DMS153 treated with DMSO at 0.1 percent for 48 hours (cell line): ENCODE results near the gene CCR2.
"Not testable (repeated sequence)": the region's sequence is repeated elsewhere in the genome, so short reads cannot be mapped to it uniquely, and the experiment has no call there.

Experiments
- DNase-seq: peaks from one replicate; lab custom pipeline; 2025; ENCODE audit not compliant: unreplicated experiment; lab: John Stamatoyannopoulos, UW

CCR2 gene

GRCh38 chr3:46375814-46376213, 21.9 kb downstream of the CCR2 start:
- DNase-seq: no peak

GRCh38 chr3:46378426-46378942, 24.6 kb downstream of the CCR2 start:
- no peak for DNase-seq

- DNase-seq: no peak
These were observed 26.7 kb downstream of the CCR2 start for GRCh38 chr3:46380471-46381221.

GRCh38 chr3:46381625-46382024, 27.7 kb downstream of the CCR2 start:
- no peak for DNase-seq

DNA sequence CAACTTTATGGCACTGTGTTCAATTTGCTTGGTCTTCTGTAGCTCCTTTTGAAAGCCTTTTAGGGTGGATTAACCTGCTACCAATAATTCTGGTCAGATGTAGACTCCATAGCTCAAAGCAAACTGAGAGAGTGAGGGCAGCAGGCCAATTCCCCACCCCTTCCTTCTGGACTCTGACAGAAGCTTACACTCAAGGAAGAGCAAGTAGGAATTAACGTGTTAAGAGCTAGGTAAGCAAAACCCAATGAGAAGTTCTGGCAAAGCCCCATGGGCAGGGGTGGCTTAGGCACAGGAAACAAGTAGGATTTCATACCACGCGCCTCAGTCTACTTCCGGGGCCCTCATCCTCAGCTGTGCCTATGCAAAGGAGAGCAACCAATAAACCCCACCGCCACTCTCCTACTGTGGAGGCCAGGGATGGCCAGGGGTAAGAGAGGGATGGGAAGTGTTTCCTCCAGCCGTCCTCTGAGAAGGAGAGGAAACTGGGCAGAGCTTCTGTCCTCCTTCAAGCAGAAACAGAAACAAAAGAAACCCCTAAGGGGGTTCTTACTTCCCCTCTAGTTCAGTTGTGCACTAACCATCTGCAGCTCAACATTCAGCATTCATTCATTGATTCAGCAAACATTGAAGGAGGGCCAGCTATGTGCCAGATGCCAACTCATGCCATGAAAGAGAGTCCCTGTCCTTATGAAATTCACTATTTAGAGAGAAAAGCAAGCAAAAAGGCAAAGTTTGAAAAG, 29.5 kb downstream of the CCR2 start:
- no peak for DNase-seq

GRCh38 chr3:46383951-46384330, 30.0 kb downstream of the CCR2 start:
- DNase-seq: no peak

GRCh38 chr3:46386205-46386604, 32.3 kb downstream of the CCR2 start:
- no peak for DNase-seq

GRCh38 chr3:46388847-46389246, 34.9 kb downstream of the CCR2 start:
- not testable (repeated sequence) for DNase-seq

DNA sequence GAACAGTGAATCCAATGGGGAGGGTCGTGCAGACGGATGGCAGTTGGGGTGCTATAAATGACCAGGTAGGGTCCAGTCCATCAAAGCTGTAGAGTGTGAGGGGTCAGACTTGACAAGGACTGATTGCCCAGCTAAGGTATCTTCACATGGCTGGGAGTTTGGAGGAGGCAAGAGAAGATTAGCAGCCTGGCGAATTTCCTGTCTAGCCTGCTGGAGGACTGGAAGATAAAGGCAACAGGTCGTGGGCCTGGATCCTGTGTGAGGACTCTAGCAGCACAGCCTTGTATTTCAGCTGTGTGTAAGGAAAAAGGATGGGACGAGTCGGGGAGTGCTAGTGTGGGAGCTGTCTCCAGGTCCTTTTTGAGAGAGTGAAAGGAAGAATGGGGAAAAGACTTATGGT, 35.4 kb downstream of the CCR2 start:
- DNase-seq: no peak

DNA sequence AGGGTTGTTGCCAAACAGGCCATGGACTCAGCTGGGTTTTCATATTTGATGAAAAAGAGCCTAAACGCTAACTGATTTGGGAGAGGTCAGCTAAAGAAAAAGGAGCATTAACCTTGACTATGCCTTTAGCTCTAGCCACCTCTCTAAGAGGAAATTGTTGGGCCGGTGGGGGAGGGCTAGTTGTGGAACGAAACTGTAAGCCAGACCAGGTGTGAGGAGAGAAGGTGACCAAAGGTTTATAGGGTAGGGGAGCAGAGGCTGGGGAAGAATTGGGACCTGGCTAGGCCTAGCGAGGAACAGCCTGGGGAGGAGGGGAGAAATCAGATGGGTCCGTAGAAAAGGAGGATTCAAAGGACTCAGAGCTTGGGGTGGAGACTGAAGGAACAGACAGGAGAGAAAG, 37.6 kb downstream of the CCR2 start:
- not testable (repeated sequence) for DNase-seq

DNA sequence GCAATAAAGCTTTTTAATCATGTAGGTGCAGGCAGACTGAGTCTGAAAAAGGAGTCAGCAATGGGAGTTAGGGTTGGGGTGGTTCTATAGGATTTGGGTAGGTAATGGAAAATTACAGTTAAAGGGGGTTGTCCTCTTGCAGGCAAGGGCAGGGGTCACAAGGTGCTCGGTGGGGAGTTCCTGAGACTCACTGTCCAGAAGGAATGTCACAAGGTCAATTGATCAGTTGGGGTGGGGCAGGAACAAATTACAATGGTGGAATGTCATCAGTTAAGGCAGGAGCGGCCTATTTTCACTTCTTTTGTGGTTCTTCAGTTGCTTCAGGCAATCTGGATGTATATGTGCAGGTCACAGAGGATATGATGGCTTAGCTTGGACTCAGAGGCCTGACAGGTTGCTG, 39.1 kb downstream of the CCR2 start:
- DNase-seq: no peak

DNA sequence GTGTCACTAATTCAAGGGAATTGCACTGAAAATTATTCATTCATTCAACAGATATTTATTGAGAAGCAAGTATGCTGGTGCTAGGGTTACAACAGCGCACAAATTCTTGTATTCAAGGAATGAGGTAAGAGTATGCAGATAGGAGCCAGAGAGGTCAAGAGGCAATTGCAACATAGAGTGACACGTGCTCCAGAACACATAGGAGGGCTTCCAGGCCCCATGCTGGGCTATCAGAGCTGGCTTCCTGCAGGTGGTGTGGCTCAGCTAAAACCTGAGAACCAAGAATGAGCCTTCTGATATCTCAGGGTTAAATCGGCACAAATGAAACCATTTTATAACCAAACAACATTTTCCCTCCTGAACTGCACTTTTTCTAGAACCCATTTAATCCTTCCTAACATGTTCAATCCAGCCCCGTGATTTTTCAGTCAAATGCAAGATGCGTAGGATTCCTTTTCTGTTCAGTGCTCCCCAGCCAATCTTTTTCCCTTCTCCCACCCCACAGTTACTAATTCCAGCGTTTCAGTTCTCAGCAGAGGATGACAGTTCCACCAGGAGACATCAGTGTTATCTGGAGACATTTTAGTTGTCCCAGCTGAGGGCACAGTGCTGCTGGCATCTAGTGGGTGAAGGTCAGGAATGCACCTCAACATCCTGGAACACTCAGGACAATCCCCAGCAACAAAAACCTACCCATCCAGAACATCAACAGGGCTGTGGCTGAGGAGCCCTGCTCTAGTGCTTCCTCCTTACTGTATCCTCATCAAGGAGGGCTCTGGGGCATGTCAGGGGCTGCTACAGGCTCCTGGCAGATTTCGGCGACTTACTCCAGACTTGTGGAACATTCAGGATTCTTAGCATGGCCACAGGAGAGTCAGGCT, 39.9 kb downstream of the CCR2 start:
- no peak for DNase-seq

DNA sequence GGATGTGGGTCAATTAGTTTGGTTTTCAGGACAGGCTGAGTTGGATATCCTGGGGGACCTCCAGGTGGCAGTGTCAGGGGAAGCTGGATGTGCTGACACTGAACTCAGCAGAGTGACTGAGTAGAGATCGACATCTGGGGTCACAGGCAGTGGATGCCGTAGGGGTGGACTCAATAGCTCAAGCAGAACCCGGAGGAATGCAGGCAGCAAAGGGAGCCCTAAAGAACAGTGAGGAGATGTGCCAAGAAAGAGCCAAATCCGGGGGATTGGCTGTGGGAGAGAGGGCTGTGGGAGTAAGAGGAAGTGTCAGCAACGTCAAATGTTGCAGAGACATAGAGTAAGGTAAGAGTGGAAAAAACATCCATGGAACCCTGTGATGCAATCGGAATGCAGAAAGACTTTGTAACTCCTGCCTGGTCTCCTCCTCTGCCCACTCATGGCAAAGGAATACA, 41.3 kb downstream of the CCR2 start:
- DNase-seq: no peak

GRCh38 chr3:46395766-46396530, 42.0 kb downstream of the CCR2 start:
- no peak for DNase-seq

GRCh38 chr3:46397111-46397510, 43.2 kb downstream of the CCR2 start:
- DNase-seq: no peak

- DNase-seq: no peak
These were observed 44.5 kb downstream of the CCR2 start for GRCh38 chr3:46398186-46398955.

- no peak for DNase-seq
These were observed 45.2 kb downstream of the CCR2 start for GRCh38 chr3:46399098-46399497.

GRCh38 chr3:46399557-46399956, 45.6 kb downstream of the CCR2 start:
- no peak for DNase-seq

DNA sequence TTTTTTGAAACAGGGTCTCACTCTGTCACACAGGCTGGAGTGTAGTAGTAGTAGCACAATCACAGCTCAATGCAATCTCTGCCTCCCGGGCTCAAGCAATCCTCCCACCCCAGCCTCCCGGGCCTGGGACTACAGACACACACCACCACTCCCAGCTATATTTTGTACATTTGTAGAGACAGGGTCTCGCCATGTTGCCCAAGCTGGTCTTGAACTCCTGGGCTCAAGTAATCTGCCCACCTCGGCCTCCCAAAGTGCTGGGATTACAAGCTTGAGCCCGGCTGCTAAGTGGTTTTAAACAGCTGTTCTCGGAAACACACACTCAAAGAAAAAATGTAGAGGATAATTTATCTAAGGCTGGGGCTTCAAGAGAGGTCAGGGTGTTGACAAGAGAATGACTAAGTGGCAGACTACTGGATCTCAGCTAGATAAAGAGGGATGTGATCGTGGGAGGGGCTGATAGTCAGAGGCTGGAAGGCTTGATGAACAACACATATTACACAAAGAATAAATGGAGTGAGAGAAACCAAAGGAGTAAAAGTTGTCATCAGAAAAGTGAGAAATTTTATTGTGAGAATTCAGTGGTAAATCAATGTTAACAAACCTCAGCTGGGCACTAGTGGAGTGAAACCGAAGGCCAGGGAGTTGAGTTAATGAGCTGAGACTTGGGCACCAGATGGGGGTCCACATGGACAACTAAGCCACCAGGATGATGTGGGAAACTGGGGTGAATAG, 46.3 kb downstream of the CCR2 start:
- no peak for DNase-seq
